Keratinocyte (primary cell): Measurements from ENCODE around the gene MCF2L2. TPM values are rescaled to one million over a fixed set of nuclear protein-coding genes. Genes with fewer than 3 reads are reported as not detected.

Experiments used
- DNase-seq: peaks from one replicate; pipeline ENCODE4 v3.0.0-alpha.2; 2011; ENCODE audit warnings: low read depth, missing footprints, low spot score
- FAIRE-seq: peaks from 2 replicates; lab custom pipeline; 2011; peaks lifted over from hg19 to GRCh38; lab: Jason Lieb, UNC
- H2AFZ ChIP-seq: 2 replicates; pipeline ENCODE4 v1.6.0; 2012; ENCODE audit warnings: low read length, control low read depth, inconsistent platforms; ENCODE audit not compliant: control insufficient read depth
- H3K27ac ChIP-seq: 2 replicates; pipeline ENCODE4 v1.5.1; 2011; ENCODE audit warnings: low read length; ENCODE audit not compliant: control insufficient read depth, insufficient read depth
- H3K27me3 ChIP-seq: 3 replicates; pipeline ENCODE4 v1.6.0; 2011; ENCODE audit warnings: low read length; ENCODE audit not compliant: control insufficient read depth, insufficient read depth; ENCODE audit errors: extremely low read depth
- H3K36me3 ChIP-seq, 2 experiments: 2 replicates in 1 of 2; 3 replicates in 1 of 2; pipeline ENCODE4 v1.5.1; 2011; ENCODE audit warnings: low read length in 2 of 2, mild to moderate bottlenecking in 1 of 2; ENCODE audit not compliant: control insufficient read depth in 2 of 2, insufficient read depth in 2 of 2; ENCODE audit errors: extremely low read depth in 1 of 2
- H3K4me1 ChIP-seq: 3 replicates; pipeline ENCODE4 v1.5.1; 2011; ENCODE audit warnings: low read length; ENCODE audit not compliant: control insufficient read depth, insufficient read depth; ENCODE audit errors: extremely low read depth
- H3K4me2 ChIP-seq: 3 replicates; pipeline ENCODE4 v1.6.0; 2011; ENCODE audit warnings: low read depth, low read length; ENCODE audit not compliant: control insufficient read depth, insufficient read depth; ENCODE audit errors: extremely low read depth
- H3K4me3 ChIP-seq, 3 experiments: fragments of 200-600 bp in 1 of 3; sonication (generic) in 1 of 3; 2 replicates in 2 of 3; 3 replicates in 1 of 3; pipeline ENCODE4 v1.5.1; 2011 to 2016; ENCODE audit warnings: low read length in 3 of 3, mild to moderate bottlenecking in 3 of 3, control low read depth in 2 of 3, inconsistent platforms in 1 of 3, low read depth in 1 of 3, mixed read lengths in 1 of 3, mixed run types in 1 of 3, moderate library complexity in 1 of 3; ENCODE audit not compliant: control insufficient read depth in 2 of 3, insufficient read depth in 2 of 3; ENCODE audit errors: extremely low read depth in 1 of 3
- H3K79me2 ChIP-seq: 2 replicates; pipeline ENCODE4 v1.6.0; 2012; ENCODE audit warnings: low read length; ENCODE audit not compliant: control insufficient read depth, insufficient read depth
- H3K9ac ChIP-seq: 3 replicates; pipeline ENCODE4 v1.6.0; 2011; ENCODE audit warnings: low read length; ENCODE audit not compliant: control insufficient read depth, insufficient read depth; ENCODE audit errors: extremely low read depth
- H3K9me1 ChIP-seq: 3 replicates; pipeline ENCODE4 v1.6.0; 2011; ENCODE audit warnings: low read length; ENCODE audit not compliant: control insufficient read depth, insufficient read depth; ENCODE audit errors: extremely low read depth
- H3K9me3 ChIP-seq: 2 replicates; pipeline ENCODE4 v1.5.1; 2012; ENCODE audit warnings: low read depth, low read length; ENCODE audit not compliant: control insufficient read depth
- H4K20me1 ChIP-seq: 3 replicates; pipeline ENCODE4 v1.6.0; 2011; ENCODE audit warnings: low read length; ENCODE audit not compliant: control insufficient read depth, insufficient read depth; ENCODE audit errors: extremely low read depth
- CTCF ChIP-seq, 3 experiments: IDR thresholded peaks in 1 of 3; conservative IDR thresholded peaks in 1 of 3; optimal IDR thresholded peaks in 1 of 3; 2 replicates in 2 of 3; 3 replicates in 1 of 3; pipeline versions ENCODE3 to v1.5.1; 2011; ENCODE audit warnings: low read length in 3 of 3, mild to moderate bottlenecking in 3 of 3, moderate library complexity in 2 of 3, control low read depth in 1 of 3, inconsistent platforms in 1 of 3; ENCODE audit not compliant: insufficient read depth in 2 of 3; ENCODE audit errors: extremely low read depth in 1 of 3
- EZH2 ChIP-seq: IDR thresholded peaks from one replicate; pipeline ENCODE4 v1.6.1; 2012; ENCODE audit warnings: inconsistent platforms, mild to moderate bottlenecking, low read length, moderate library complexity
- dilution Hi-C: fragments of 300-500 bp; cut with MboI; formaldehyde crosslinking; loops from one replicate; pipeline ENCODE4 v1.7.0; 2020; ENCODE audit warnings: low sequenced_read_pairs; ENCODE audit not compliant: extremely low pct_ligation_motif_present
- polyA plus RNA-seq, 5 experiments: library from polyadenylated mRNA; depleted of rRNA in 3 of 5; stranded (reverse) in 3 of 5; stranded (forward) in 1 of 5; unstranded in 1 of 5; fragments of >200 nt; gene quantifications; 1 replicate in 1 of 5; 2 replicates in 3 of 5; 3 replicates in 1 of 5; pipeline versions ENCODE4 v1.2.1 to v1.2.3, GENCODE V29; 2011 to 2012; ENCODE audit warnings: missing spikeins in 2 of 5, low read depth in 1 of 5, low replicate concordance in 1 of 5

MCF2L2 gene
- polyA plus RNA-seq, 1 donor (not counting 4 experiments of a cell fraction or from before 2014, with no cell fraction given) = 0.26 TPM

- Histone ChIP-seq H3K4me3 (no peak overlapping the region), H3K4me1 (no peaks in the 10 kb centered on the region), H2AFZ (no peak overlapping the region), H3K9me3 (no peaks in the 10 kb centered on the region), H3K9ac (no peak overlapping the region), H3K4me2 (no peak overlapping the region), H3K27me3 (no peaks in the 10 kb centered on the region), H3K79me2 (no peaks in the 10 kb centered on the region), H3K9me1 (no peaks in the 10 kb centered on the region), H3K27ac (no peak overlapping the region), H4K20me1 (no peaks in the 10 kb centered on the region), H3K36me3 (no peaks in the 10 kb centered on the region)
- dilution Hi-C loops = no loop called here
- no peak for TF ChIP-seq CTCF (optimal IDR thresholded peaks at IDR 0.05 in 1 of 3, IDR thresholded peaks at IDR 0.05 in 1 of 3, conservative IDR thresholded peaks at IDR 0.05 in 1 of 3; ENCODE audit: extremely low read depth in 1 of 3, insufficient read depth in 2 of 3, low read length in 3 of 3)
- TF ChIP-seq EZH2 = no peak
- no peak for FAIRE-seq
- DNase-seq = no peak
Measured at GRCh38 chr3:183227586-183227985, 200.8 kb downstream of the MCF2L2 start.

DNA sequence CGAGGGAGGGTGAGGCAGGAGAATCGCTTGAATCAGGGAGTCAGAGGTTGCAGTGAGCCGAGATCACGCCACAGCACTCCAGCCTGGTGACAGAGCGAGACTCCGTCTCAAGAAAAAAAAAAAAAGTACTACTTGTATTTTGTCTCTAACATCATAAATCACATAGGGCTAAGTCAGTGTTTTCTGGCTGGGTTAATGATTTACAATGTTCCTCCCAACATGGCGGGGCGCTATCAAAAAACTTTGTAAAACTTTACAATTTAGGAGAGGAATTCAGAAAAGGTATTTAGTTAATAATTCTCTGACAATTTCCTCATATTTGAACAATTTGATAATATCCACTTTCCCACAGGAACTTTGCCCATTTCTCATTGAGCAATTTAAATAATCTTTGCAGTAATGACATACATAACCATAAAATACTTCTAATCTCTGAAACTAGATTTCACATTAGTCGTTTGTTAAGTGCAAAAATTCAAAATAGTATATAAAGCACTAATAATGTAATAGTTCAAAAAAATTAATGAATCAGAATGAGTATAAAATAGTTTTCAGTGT is 202.0 kb downstream of the MCF2L2 start:
- DNase-seq = no peak
- Histone ChIP-seq H3K9me1 (no peaks in the 10 kb centered on the region), H3K27ac (no peak overlapping the region), H2AFZ (no peak overlapping the region), H4K20me1 (no peaks in the 10 kb centered on the region), H3K79me2 (no peaks in the 10 kb centered on the region), H3K4me1 (peaks cover 1% of the 10 kb centered on the region), H3K9ac (no peak overlapping the region), H3K9me3 (no peaks in the 10 kb centered on the region), H3K4me3 (no peak overlapping the region), H3K36me3 (no peaks in the 10 kb centered on the region), H3K4me2 (no peak overlapping the region), H3K27me3 (no peaks in the 10 kb centered on the region)
- TF ChIP-seq EZH2 (no peak), CTCF (optimal IDR thresholded peaks at IDR 0.05 in 1 of 3, IDR thresholded peaks at IDR 0.05 in 1 of 3, conservative IDR thresholded peaks at IDR 0.05 in 1 of 3; ENCODE audit: extremely low read depth in 1 of 3, insufficient read depth in 2 of 3, low read length in 3 of 3) (no peak)
- dilution Hi-C loops = no loop called here
- no peak for FAIRE-seq
